ENCODE measurements around the gene CMTM8.

Gene CMTM8

GRCh38 chr3:32217339-32217738 is 21.1 kb upstream of the CMTM8 start:
- TF ChIP-seq RARB (CRISPR knock-in tag; IDR thresholded peaks at IDR 0.05) = no peak
- TF ChIP-seq ZNF8 (CRISPR knock-in tag; IDR thresholded peaks at IDR 0.05) = no peak
- TF ChIP-seq GLIS3 (CRISPR knock-in tag; IDR thresholded peaks at IDR 0.05) = no peak
- TF ChIP-seq ZFP3 (CRISPR knock-in tag; IDR thresholded peaks at IDR 0.05) = no peak
- no peak for TF ChIP-seq ESRRG (CRISPR knock-in tag; IDR thresholded peaks at IDR 0.05)
- no peak for TF ChIP-seq OSR1 (CRISPR knock-in tag; IDR thresholded peaks at IDR 0.05)
- TF ChIP-seq TCF4 (CRISPR knock-in tag; IDR thresholded peaks at IDR 0.05; ENCODE audit: borderline replicate concordance) = no peak
- TF ChIP-seq CSRNP3 (CRISPR knock-in tag; IDR thresholded peaks at IDR 0.05) = no peak
- TF ChIP-seq CREB5 (CRISPR knock-in tag; IDR thresholded peaks at IDR 0.05; ENCODE audit: low read depth) = no peak
- no peak for TF ChIP-seq ARNTL (CRISPR knock-in tag; IDR thresholded peaks at IDR 0.05; ENCODE audit: borderline replicate concordance, low read depth)
- no peak for TF ChIP-seq CSDC2 (CRISPR knock-in tag; IDR thresholded peaks at IDR 0.05)
- TF ChIP-seq ZNF565 (CRISPR knock-in tag; conservative IDR thresholded peaks at IDR 0.05; ENCODE audit: low read depth) = no peak
- TF ChIP-seq TOX (CRISPR knock-in tag; IDR thresholded peaks at IDR 0.05; ENCODE audit: borderline replicate concordance) = no peak
- no peak for TF ChIP-seq TSHZ2 (CRISPR knock-in tag; IDR thresholded peaks at IDR 0.05)
- no peak for TF ChIP-seq ZNF70 (CRISPR knock-in tag; IDR thresholded peaks at IDR 0.05)
- no peak for TF ChIP-seq BACH2 (CRISPR knock-in tag; IDR thresholded peaks at IDR 0.05; ENCODE audit: borderline replicate concordance)
- no peak for ATAC-seq

GRCh38 chr3:32219537-32219936 is 18.9 kb upstream of the CMTM8 start:
- TF ChIP-seq ARNTL (CRISPR knock-in tag; IDR thresholded peaks at IDR 0.05; ENCODE audit: borderline replicate concordance, low read depth) (no peak), ZNF565 (CRISPR knock-in tag; conservative IDR thresholded peaks at IDR 0.05; ENCODE audit: low read depth) (peak; percentile 75; the same call in 1 of the 2 replicates), CSDC2 (CRISPR knock-in tag; IDR thresholded peaks at IDR 0.05) (no peak), POU6F1 (CRISPR knock-in tag; IDR thresholded peaks at IDR 0.05; ENCODE audit: borderline replicate concordance, low read depth) (no peak), TOX (CRISPR knock-in tag; IDR thresholded peaks at IDR 0.05; ENCODE audit: borderline replicate concordance) (no peak), GLIS3 (CRISPR knock-in tag; IDR thresholded peaks at IDR 0.05) (no peak)
- ATAC-seq = no peak

- TF ChIP-seq ISL1 (CRISPR knock-in tag; IDR thresholded peaks at IDR 0.05) = no peak
- TF ChIP-seq CREB5 (CRISPR knock-in tag; IDR thresholded peaks at IDR 0.05; ENCODE audit: low read depth) = no peak
- TF ChIP-seq CSDC2 (CRISPR knock-in tag; IDR thresholded peaks at IDR 0.05) = no peak
- TF ChIP-seq GLIS3 (CRISPR knock-in tag; IDR thresholded peaks at IDR 0.05) = no peak
- no peak for TF ChIP-seq CSRNP3 (CRISPR knock-in tag; IDR thresholded peaks at IDR 0.05)
- no peak for TF ChIP-seq ARNTL (CRISPR knock-in tag; IDR thresholded peaks at IDR 0.05; ENCODE audit: borderline replicate concordance, low read depth)
- ATAC-seq = no peak
Observed at GRCh38 chr3:32220006-32220405, 18.5 kb upstream of the CMTM8 start.

All from SK-N-SH treated with all-trans-retinoic acid at 6 μM for 48 hours (cell line).